HL-60 (cell line): ENCODE measurements around the gene MAP4.
"Not testable (repeated sequence)": the region's sequence is repeated elsewhere in the genome, so short reads cannot be mapped to it uniquely, and the experiment has no call there.

Experiments
- DNase-seq, 2 experiments: peaks; one replicate each; pipeline ENCODE4 v3.0.0-alpha.2; 2010 to 2020; ENCODE audit warnings: low read depth in 1 of 2, low spot score in 1 of 2
- H3K27ac ChIP-seq: fragments of 250-450 bp; sonication (Bioruptor Pico); replicated peaks from 2 replicates; pipeline ENCODE4 v1.5.1; 2020; ENCODE audit warnings: mild to moderate bottlenecking, moderate library complexity
- H3K27me3 ChIP-seq: fragments of 250-450 bp; sonication (Bioruptor Pico); 2 replicates; pipeline ENCODE4 v1.5.1; 2021; ENCODE audit warnings: mild to moderate bottlenecking, moderate library complexity; ENCODE audit not compliant: insufficient read depth, poor library complexity, severe bottlenecking
- H3K4me3 ChIP-seq: replicated peaks from 2 replicates; pipeline ENCODE4 v1.5.1; 2011; ENCODE audit warnings: mild to moderate bottlenecking, control low read depth, low read length; ENCODE audit not compliant: insufficient read depth
- CTCF ChIP-seq: IDR thresholded peaks from one replicate; pipeline ENCODE4 v1.5.1; 2011; ENCODE audit warnings: low read length, control low read depth, inconsistent platforms; ENCODE audit not compliant: insufficient read depth
- GABPA ChIP-seq: IDR thresholded peaks from 2 replicates; pipeline ENCODE4 v1.6.1; 2012; ENCODE audit warnings: low read depth
- POLR2AphosphoS5 ChIP-seq: IDR thresholded peaks from 2 replicates; pipeline ENCODE4 v1.6.1; 2012; ENCODE audit warnings: low read depth
- REST ChIP-seq: IDR thresholded peaks from 2 replicates; pipeline ENCODE4 v1.6.1; 2012; ENCODE audit warnings: low read depth; ENCODE audit not compliant: insufficient replicate concordance
- SPI1 ChIP-seq: IDR thresholded peaks from 2 replicates; pipeline ENCODE4 v1.6.1; 2012; ENCODE audit warnings: low read depth, mild to moderate bottlenecking, borderline replicate concordance

MAP4 gene

DNA sequence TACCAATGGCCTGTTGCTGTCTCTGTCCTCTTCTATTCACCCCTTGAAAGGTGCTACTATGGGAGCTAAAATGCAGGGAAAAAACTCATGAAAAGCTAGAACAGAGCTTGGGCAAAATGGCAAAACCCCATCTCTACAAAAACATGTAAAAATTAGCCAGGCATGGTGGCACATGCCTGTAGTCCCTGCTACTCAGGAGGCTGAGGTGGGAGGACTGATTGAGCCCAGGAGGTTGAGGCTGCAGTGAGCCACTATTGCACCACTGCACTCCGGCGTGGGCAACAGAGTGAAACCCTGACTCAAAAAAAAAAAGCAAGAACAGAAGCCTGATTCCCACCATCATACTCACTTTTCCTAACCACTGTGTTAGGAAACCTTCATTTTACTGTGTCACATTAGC, 1.9 kb downstream of the MAP4 start:
- no peak overlapping the region for H3K27ac ChIP-seq
- no peak for TF ChIP-seq POLR2AphosphoS5
- TF ChIP-seq CTCF: no peak
- no peak for TF ChIP-seq REST
- no peak for TF ChIP-seq GABPA
- no peak for TF ChIP-seq SPI1

DNA sequence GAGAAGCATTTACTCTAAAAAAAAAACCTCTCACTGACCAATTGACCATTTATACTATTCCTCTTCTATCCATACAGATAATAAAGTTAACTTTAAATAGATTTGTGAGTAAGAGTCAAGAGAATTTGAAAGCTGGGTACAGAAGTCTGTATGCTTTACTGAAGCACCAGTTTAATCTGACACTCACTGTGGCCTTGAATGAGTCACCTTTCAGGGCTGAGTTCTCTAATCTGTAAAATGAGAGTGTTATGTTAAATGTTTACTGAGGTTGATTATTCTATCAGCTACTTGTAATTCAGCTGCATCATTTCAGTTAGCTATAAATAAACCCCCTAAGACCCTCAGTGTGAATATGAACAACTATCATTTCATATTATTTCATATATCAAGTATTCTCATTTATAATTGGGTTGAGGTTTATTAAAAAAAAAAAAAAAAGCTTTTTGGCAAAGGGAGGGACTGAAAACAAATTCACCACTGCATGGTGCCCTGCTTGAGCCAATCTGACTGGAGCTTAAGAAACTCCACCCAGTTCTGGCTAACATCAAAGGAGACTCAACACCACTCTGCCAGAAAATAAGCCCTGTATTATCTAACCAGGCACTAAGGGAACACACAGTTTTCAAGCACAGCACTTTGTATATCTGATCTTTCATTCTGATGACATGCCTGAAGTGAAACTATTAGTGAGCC, 2.8 kb downstream of the MAP4 start:
- no peaks in the 10 kb centered on the region for H3K27me3 ChIP-seq
- TF ChIP-seq CTCF: no peak
- TF ChIP-seq REST: no peak
- TF ChIP-seq SPI1: no peak
- no peak for TF ChIP-seq GABPA
- no peak for TF ChIP-seq POLR2AphosphoS5
- DNase-seq: no peak
- no peak overlapping the region for H3K4me3 ChIP-seq
- H3K27ac ChIP-seq: no peak overlapping the region

More for the DNA sequence above, 1.9 kb downstream of the MAP4 start:
- Histone ChIP-seq H3K4me3 (no peak overlapping the region), H3K27me3 (no peaks in the 10 kb centered on the region)
- DNase-seq: no peak

DNA sequence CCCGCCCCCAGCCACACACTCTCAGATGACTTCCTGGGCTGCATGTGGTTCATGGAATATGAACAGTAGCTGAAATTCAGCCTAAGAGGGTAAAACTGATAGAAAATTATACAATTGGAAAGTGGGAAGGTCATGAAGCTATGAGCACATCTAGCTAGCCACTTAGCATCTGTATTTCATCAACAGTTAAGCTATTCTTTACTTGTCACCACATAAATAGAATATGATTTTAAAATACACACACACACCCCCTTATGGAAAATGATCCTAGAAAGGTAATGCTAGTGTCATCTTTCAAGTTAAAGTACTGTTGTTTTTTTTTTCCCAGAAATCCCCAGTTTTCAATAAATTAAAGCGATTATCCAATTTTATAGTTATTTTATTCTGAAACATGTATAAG, 3.6 kb downstream of the MAP4 start:
- no peak for TF ChIP-seq REST
- TF ChIP-seq CTCF: no peak
- no peak for TF ChIP-seq SPI1
- Histone ChIP-seq H3K27me3 (no peaks in the 10 kb centered on the region), H3K27ac (no peak overlapping the region), H3K4me3 (no peak overlapping the region)
- DNase-seq: no peak

DNA sequence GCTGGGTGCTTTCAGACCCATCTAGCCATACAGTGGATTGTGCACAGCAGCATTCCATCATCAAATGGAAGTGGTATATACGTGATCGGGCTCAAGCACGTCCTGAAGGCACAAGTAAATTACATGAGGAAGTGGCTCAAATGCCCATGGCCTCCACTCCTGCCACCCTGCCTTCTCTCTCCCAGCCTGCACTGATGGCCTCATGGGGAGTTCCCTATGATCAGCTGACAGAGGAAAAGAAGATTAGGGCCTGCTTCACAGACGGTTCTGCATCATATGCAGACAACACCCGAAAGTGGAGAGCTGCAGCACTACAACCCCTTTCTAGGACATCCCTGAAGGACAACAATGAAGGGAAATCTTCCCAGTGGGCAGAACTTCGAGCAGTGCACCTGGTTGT, 8.2 kb downstream of the MAP4 start:
- not testable (repeated sequence) for DNase-seq, H3K27ac ChIP-seq, H3K27me3 ChIP-seq, H3K4me3 ChIP-seq

- H3K27ac ChIP-seq, DNase-seq, H3K4me3 ChIP-seq, H3K27me3 ChIP-seq: not testable (repeated sequence)
These were observed 8.9 kb downstream of the MAP4 start for GRCh38 chr3:48007361-48007760.

- H3K4me3 ChIP-seq, H3K27ac ChIP-seq, DNase-seq: not testable (repeated sequence)
These were observed 9.4 kb downstream of the MAP4 start for GRCh38 chr3:48006794-48007193.

More at GRCh38 chr3:48006794-48007193, 9.4 kb downstream of the MAP4 start:
- not testable (repeated sequence) for H3K27me3 ChIP-seq
